HG02970 (cell line): ENCODE data around the gene CACNG7.

Source experiments
- ATAC-seq: cut with Tn5 transposase; IDR thresholded peaks from one replicate; pipeline ENCODE4 v1.9.1; 2021; ENCODE audit warnings: mild to moderate bottlenecking, moderate library complexity, moderate number of reproducible peaks; ENCODE audit not compliant: unreplicated experiment, low FRiP score

Gene CACNG7

DNA sequence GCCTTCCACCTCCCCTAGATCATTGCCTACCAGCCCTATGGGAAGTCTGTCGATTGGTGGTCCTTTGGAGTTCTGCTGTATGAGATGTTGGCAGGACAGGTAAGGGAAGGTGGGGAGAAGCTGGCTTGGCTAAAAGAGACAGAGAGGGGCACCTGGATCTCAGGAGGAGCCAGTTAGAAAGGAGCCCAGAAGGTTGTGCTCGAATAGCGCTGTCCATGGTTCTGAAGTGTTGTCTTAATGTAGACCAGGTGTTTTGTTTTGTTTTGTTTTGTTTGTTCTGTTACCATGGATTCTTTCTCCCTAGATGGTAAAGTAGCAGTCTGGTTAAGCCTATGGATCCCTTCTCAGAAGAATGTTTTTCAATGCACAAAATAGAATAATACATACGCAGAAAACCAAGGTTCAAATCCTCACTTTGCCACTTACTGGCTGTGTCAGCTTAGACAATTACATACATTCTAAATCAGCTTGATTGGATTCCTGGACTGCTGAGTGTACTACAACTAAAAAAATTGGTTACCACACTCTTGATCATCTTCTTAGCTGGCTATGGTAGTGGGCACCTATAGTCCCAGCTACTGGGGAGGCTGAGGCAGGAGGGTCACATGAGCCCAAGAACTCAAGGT is 5.9 kb upstream of the CACNG7 start:
- no peak for ATAC-seq

DNA sequence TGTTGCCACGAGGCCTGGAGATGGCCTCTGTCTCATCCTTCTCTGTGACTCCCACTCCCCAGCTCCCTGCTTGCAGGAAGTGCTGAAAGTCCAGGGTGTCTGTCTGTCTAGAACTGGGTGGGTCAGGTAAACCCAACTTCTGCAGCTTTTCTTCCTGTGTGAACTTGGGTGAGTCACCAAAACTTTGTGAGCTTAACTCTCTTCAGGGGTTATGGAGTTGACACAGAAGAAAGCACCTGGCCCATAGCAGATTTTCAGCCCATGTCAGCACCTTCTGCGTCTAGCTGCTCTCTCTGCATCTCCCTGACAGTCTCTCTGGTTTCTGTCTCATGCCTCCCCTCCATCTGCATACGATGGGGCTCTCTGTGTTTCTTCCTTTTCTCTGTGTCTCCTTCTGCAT is 4.2 kb upstream of the CACNG7 start:
- ATAC-seq, result no peak

DNA sequence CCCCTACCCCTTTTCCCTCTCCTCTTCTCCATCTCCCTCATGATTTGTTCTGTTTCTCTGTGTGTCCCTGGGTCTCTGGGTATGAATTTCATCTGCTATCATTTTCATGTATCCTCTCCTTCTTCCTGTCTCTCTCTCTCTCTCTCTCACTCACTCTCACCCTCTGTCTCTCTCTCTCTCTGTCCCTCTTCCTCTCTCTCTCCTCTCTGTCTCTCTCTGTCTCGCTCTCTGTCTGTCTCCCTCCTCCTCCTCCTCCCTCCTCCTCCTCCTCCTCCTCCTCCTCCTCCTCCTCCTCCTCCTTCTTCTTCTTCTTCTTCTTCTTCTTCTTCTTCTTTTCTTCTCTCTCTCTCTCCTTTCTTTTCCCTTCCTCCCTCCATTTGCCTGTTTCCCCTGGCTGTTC is 3.3 kb upstream of the CACNG7 start:
- no peak for ATAC-seq

DNA sequence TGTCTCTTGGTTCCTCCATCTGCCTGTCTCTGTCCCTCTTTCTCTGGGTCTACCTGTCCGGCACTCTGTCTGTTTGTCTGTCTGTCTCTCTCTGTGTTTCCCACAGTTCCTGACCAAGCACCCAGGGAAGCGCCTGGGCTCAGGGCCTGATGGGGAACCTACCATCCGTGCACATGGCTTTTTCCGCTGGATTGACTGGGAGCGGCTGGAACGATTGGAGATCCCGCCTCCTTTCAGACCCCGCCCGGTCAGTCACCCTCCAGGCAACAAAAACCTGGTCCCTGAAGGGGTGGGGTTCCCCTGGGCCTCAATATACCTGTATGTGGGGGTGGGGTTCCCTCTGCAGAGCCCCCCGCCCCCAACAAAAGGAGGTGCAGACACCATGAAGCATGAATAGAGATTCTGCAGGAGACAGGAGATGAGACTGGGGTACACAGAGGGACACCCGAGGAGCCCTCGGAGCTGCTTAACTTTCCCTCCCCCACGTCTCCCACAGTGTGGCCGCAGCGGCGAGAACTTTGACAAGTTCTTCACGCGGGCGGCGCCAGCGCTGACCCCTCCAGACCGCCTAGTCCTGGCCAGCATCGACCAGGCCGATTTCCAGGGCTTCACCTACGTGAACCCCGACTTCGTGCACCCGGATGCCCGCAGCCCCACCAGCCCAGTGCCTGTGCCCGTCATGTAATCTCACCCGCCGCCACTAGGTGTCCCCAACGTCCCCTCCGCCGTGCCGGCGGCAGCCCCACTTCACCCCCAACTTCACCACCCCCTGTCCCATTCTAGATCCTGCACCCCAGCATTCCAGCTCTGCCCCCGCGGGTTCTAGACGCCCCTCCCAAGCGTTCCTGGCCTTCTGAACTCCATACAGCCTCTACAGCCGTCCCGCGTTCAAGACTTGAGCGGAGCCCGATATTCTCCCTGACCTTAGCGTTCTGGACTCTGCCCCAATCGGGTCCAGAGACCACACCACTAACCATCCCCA is 2.6 kb upstream of the CACNG7 start:
- no peak for ATAC-seq

DNA sequence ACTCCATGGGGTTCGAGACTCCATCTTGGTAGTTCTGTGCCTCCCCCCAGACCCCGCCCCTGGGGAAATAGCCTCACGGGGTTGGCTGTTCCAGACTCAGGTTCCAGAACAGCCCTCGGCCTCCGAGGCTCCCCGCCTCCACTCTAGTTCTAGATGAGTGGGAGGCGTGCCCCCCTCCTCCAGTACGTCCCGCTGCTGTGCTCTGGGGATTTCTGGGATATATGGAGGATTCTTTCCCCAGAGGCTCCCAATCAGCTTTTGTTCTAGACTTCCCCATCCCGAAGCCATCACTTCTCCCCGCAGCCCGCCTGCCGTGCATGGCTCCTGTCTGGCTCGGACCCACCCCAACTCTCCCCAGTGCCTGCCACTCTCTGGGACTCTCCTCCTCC is 1.9 kb upstream of the CACNG7 start:
- no peak for ATAC-seq

DNA sequence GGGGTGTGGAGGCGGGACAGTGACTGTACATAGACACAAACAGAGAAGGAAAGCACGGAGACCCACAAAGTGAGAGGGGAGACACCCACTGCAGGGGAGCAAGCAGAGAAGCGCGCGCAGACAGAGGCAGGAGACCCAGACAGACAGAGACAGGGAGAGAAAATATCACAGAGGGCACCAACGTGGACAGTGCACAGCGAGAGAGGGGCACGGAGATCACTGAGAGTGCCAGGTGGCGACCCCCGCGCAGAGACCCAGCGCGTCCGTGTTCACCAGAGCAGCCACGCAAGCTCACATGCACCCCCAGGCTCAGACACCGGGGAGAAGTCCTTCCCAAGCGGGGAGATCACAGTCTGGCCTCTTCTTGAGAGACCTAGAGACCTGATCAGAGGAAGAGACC is 1.4 kb upstream of the CACNG7 start:
- ATAC-seq, result no peak

DNA sequence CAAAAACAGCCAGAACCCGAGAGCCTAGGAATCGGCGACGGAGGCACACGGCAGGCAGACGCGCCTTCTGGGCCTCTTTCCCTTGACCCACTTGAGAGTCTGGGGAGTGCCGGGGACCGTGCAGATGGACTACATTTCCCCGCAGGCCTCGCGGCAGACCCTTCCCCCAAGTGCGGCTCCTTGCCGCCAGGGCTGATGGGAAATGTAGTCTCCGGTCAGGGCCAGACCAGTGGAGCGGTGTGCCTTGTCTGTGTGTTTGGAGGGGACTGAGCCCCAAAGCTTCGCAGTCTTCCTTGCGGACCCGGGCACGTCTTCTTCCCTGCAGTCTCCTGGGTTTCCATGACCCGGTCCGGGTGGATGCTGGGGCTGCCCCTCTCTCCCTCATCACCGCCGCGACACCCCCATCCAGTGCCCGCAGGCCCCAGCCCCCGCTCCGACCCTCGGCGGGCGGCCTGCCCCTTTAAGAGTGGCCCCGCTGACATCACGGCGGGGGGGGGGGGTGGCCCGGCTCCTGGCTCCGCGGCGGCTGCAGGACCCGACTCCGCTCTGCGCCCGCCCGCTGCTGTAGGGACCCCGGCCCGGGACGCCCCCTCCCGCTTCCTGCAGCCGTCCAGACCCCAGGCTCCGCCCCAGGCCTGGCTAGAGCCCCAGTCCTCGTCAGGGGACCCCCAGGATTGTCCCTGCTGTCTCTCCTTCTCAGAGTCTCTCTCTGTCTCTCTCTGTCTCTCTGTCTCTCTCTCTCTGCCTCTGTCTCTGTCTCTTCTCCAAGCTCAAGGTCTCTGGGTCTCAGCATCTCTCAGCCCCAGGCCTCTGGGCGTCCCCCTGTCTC is 758 bp upstream of the CACNG7 start:
- ATAC-seq, result no peak

DNA sequence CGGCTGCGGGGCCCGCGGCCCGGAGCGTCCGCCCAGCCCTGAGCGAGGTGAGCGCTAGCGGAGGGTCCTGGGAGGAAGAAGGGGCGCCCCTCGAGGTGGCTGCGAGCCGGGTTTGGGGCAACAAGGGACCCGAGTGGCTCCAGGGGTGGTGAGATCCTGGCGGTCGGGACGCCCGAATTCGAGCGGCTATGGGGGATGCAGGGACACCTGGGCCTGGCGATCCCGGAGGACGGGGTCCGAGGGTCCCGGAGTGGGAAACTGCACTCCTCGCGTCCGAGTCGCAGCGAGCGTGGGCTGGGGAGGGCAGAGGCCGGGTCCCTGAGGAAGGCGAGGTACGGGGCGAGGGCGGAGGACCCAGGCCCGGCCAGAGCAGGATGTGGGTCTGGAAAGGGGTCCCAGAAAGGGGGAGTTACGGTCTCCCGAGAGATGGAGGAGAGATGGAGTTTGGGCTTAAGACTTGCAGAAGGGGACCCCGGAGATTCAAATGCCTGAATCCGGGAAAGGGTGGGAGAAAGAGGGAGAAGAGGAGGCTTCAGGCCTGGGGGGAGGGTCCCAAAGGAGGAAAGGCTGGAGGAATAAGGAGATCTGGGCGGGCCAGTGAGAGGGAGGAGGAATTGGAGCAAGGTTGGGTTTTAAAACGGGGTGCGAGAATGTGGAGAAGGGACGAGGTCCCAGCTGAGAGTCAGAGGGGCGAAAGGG is 542 bp downstream of the CACNG7 start:
- no peak for ATAC-seq

DNA sequence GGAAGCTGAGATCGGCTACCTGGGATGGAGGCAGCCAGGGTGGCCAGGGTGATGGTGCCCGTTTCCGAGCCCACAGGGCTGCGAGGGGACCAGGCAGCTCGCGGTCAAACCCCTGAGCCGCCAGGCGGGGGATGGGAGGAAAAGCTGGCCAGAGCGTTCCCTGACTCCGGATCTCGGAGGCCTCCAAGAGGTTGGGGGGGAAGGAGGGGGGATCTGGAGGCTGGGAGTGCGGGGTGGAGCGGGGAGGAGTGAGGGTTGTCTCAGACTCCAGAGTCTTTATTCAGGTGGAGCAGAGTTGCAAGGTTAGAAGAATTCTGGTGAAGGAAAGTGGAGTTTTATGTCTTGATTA is 1.1 kb downstream of the CACNG7 start:
- ATAC-seq, result no peak

DNA sequence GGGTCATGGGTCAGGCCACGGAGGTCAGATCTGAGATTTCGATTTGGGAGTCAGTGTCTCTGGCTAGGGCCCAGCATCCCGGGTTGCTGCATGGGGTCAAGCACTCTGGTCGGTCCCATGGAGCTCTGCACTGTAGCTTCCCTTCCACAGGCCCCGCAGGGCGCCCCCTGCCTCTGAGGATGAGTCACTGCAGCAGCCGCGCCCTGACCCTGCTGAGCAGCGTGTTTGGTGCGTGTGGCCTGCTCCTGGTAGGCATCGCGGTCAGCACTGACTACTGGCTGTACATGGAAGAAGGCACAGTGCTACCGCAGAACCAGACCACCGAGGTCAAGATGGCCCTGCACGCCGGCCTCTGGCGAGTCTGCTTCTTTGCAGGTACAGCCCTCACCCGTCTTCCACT is 3.6 kb downstream of the CACNG7 start:
- no peak for ATAC-seq

DNA sequence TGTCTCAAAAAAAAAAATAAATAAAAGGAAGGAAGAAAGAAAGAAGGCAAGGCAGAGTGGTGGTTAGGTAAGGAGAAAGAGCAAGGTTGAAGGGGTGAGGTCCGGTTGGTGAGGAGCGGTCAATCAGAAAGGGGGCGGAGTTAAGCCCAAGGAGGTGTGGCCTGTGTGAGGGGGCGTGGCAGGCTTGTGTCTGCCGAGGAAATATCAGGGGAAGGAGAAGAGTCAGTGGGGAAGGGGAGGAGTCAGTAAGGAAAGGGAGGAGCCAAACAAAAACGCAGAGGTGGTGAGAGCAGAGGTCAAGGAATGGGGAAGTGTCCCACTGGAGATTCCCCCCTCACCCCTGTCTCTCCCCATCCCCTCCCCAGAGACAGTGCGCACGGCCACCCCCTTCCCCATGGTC is 5.9 kb downstream of the CACNG7 start:
- no peak for ATAC-seq

DNA sequence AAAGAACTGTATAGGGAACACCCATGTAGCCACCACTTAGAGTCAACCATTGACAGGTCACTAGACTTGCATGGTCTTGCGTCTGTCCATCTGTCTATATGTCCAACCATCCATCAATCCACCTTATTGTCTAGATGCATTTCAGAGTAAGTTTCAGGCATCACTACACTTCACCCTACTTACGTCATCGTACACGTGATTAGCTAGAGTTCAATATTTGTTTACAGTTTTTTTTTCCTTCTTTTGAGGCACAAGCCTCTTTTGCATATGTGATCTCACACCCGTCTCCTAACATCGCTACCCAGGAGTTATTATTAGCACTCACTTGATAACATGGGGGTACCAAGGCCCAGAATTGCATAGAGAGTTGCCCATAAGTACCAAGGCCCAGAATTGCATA is 6.9 kb downstream of the CACNG7 start:
- ATAC-seq, result no peak

DNA sequence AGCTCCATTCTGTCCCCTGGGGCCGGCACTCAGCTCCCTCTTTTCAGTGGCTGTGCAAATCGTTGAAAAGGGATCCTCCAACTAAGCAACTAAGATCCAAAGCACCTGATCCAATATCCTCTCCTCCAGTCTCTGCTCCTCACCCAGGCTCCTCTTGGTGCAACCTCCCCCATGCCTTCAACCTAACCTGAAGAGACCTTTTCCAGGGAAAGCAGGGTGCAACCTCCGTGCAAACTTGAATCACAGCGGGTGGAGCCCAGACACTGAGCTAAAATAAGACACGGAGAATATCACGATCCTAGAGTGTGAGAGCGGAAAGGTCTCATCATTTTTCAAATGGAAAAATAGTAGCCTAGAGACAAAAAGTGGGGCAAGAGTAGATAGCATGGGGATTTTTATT is 8.3 kb downstream of the CACNG7 start:
- ATAC-seq, result no peak

DNA sequence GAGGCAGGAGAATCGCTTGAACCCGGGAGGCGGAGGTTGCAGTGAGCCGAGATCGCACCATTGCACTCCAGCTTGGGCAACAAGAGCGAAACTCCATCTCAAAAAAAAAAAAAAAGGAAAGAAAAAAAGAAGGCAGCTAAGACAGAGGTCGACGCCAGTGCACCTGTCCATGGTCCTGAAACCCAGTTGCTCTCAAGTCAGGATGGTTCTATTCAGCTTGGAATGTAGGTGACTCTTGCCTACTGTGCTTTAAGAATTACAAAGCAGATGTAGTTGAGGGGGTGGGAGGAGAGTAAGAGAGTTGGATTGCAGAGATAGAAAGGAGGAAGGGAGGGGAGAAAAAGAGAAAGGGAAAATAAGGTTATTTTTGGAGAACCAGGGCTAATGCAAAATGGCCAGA is 18.7 kb downstream of the CACNG7 start:
- no peak for ATAC-seq

DNA sequence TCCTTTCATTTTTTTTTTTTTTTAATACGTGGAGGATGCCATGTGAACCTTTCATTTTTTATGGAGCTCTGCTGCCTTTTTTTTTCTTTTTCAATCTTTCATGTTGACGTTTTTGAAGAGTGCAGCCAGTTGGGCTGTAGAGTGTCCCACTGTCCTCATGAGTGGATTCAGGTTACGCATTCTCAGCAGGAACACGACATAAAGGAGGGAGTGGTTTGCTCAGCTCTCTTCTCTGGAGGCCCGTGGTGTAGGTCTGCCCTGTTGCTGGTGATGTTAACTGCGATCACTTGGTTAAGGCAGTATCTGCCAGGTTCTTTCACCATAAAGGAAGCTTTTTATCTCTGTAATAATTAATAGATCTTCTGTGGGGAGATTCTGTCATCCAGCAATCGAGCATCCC is 27.0 kb downstream of the CACNG7 start:
- ATAC-seq, result no peak

DNA sequence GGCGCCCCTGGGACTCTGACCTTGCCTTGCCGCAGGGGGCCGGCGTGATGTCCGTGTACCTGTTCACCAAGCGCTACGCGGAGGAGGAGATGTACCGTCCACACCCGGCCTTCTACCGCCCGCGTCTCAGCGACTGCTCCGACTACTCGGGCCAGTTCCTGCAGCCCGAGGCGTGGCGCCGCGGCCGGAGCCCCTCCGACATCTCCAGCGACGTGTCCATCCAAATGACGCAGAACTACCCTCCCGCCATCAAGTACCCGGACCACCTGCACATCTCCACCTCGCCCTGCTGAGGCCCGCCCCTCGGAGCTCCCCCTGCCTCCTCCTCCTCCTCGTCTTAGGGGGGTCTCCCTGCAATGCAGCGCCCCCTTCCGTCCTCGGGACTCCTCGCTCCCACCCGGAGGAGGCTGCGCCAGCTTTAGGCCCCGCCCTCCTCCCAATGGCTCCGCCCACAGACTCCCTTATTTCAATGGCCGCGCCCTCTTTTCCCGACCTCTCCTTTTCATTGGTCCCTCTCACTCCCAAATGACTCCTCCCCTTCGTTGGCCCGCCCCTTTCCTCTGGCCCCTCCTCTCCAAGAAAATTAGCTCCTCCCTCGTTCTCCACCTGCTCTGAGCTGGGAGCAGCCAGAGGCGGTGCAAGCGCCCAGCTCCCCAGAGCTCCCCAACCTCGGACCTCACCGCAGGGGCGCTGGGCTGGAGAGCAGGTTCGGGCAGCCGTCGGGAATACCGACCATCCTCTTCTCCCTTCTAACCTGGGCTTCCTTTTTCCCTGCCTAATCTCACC is 33.1 kb downstream of the CACNG7 start:
- no peak for ATAC-seq

DNA sequence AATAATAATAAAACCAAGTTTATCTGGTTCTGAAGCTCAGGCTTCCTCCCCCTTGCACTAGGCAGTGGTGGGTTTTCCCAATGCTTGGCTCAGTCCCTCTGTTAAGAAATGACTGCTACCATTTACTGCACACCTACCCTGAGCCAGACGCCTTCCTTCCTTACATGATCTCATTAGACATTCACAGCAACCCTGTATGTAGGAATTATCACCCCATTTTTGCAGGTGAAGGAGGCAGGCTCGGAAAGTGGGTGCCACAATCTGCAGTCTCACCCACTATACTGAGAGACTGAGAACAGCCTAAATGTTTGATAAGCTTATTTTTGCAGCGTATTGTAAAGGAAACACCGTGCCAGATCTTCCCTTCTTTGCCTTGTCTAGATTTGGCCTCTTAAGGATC is 35.3 kb downstream of the CACNG7 start:
- no peak for ATAC-seq

DNA sequence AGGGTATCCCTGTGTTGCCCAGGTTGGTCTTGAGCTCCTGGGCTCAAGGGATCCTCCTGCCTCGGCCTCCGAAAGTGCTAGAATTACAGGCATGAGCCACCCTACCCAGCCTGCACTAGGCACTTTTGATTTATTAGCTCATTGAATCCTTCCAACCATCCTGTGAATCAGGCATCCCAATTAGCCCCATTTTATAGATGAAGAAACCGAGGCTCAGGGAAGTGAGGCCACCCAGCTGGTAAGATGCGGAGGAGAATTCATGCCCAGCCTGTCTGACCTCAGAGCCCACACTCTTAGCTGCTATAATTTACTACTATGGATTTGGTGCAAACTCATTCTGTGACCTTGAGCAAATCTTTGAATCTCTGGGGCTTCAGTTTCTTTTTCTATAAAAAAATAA is 35.9 kb downstream of the CACNG7 start:
- ATAC-seq, result no peak

DNA sequence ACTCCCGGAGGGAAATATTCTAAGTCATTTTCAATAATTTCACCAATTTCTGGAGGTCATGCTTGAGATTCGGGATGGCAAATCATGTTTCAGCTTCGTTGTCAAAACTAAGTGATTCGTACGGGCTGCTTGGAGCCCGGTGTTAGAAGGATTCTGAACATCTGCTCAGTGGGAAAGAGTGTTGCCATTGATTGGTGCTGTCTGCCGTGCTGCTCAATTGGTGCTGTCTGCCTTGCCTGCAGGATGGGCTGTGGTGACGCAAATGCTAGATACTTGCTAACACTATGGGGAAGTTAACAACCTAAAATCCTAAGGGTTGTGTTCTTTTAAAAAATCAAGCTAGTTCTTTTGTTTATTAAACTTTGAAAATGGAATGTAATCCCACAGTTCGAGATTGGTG is 36.4 kb downstream of the CACNG7 start:
- ATAC-seq, result no peak

DNA sequence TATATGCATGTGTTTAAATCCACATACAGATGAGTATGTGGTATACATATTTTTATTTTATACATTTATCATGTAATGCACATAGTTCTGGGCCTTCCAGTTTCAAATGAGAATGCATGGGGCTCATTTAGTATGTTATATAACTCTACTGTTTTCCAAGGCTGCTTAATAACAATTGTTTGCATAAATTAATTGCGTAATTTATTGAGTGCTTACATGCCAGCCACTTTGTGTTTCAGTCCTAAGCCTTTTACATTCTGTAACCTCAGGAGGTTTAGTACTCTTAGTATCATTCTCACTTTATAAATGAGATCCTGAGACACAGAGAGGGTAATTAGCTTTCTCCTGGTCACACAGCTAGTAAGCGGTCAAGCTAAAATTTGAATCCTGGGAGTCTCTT is 36.9 kb downstream of the CACNG7 start:
- ATAC-seq, result no peak
